ENCODE measurements around the gene C6orf120.

GRCh38 chr6:169695131-169695530 lies 6.8 kb upstream of the C6orf120 start:
- TF ChIP-seq, protein P1, sequence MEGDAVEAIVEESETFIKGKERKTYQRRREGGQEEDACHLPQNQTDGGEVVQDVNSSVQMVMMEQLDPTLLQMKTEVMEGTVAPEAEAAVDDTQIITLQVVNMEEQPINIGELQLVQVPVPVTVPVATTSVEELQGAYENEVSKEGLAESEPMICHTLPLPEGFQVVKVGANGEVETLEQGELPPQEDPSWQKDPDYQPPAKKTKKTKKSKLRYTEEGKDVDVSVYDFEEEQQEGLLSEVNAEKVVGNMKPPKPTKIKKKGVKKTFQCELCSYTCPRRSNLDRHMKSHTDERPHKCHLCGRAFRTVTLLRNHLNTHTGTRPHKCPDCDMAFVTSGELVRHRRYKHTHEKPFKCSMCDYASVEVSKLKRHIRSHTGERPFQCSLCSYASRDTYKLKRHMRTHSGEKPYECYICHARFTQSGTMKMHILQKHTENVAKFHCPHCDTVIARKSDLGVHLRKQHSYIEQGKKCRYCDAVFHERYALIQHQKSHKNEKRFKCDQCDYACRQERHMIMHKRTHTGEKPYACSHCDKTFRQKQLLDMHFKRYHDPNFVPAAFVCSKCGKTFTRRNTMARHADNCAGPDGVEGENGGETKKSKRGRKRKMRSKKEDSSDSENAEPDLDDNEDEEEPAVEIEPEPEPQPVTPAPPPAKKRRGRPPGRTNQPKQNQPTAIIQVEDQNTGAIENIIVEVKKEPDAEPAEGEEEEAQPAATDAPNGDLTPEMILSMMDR (IDR thresholded peaks at IDR 0.05) = no peak
- no peak for TF ChIP-seq POLR2A (IDR thresholded peaks at IDR 0.05)
